IMR-90 (cell line): ENCODE results near the gene CAND2. TPM values are rescaled to one million over a fixed set of nuclear protein-coding genes. Genes with fewer than 3 reads are reported as not detected.
A peak's percentile ranks its signal among the peaks of the same experiment; 100 is the strongest.

Experiments used
- ATAC-seq: fragments of 200-7000 bp; cut with Tn5 transposase; 2 replicates; pipeline ENCODE4 v1.9.1; 2020; ENCODE audit warnings: low read depth, mild to moderate bottlenecking, moderate library complexity
- BruUV-seq: library from RNA; stranded (reverse); fragments of 400-500 nt; replicated peaks from 2 replicates; lab custom pipeline; 2021; lab: Mats Ljungman, UMichigan
- CTCF ChIA-PET: fragments of 300-600 bp; formaldehyde crosslinking; extraction: SDS; loops from one replicate; lab custom pipeline; 2021; ENCODE audit warnings: antibody characterized with exemption; lab: Yijun Ruan, JAX
- POLR2A ChIA-PET: fragments of 300-600 bp; sonication (Branson Sonifier 250); formaldehyde crosslinking; loops from one replicate; lab custom pipeline; 2022; ENCODE audit warnings: antibody characterized with exemption; ENCODE audit not compliant: unreplicated experiment; lab: Charles Lee
- DNase-seq: peaks from one replicate; pipeline ENCODE4 v3.0.0; 2013
- H2AFZ ChIP-seq: replicated peaks from 2 replicates; pipeline ENCODE3; 2013; ENCODE audit warnings: low read length, mild to moderate bottlenecking; ENCODE audit not compliant: poor library complexity
- H2AK5ac ChIP-seq: 2 replicates; pipeline ENCODE4 v1.6.1; 2013; ENCODE audit warnings: low read depth, low read length, inconsistent platforms
- H2AK9ac ChIP-seq: replicated peaks from 2 replicates; pipeline ENCODE3; 2013; ENCODE audit warnings: mild to moderate bottlenecking, low read depth, low read length, moderate library complexity; ENCODE audit not compliant: poor library complexity
- H2BK120ac ChIP-seq: 2 replicates; pipeline ENCODE4 v1.6.1; 2013; ENCODE audit warnings: low read depth, low read length, inconsistent platforms
- H2BK15ac ChIP-seq: 3 replicates; pipeline ENCODE4 v1.6.1; 2013; ENCODE audit warnings: low read depth, low read length, inconsistent platforms
- H2BK20ac ChIP-seq: 2 replicates; pipeline ENCODE4 v1.6.1; 2013; ENCODE audit warnings: low read depth, mild to moderate bottlenecking, inconsistent platforms, low read length, moderate library complexity
- H2BK5ac ChIP-seq: 2 replicates; pipeline ENCODE4 v1.6.1; 2013; ENCODE audit warnings: mild to moderate bottlenecking, low read depth, low read length, inconsistent platforms; ENCODE audit not compliant: poor library complexity, severe bottlenecking
- H3K14ac ChIP-seq: replicated peaks from 2 replicates; pipeline ENCODE4 v1.6.1; 2013; ENCODE audit warnings: low read depth, low read length, inconsistent platforms
- H3K18ac ChIP-seq: 2 replicates; pipeline ENCODE4 v1.6.1; 2013; ENCODE audit warnings: low read depth, low read length, control low read depth
- H3K23ac ChIP-seq: 2 replicates; pipeline ENCODE4 v1.6.1; 2013; ENCODE audit warnings: low read depth, low read length, inconsistent platforms
- H3K27ac ChIP-seq: 2 replicates; pipeline ENCODE4 v1.5.1; 2013; ENCODE audit warnings: mild to moderate bottlenecking, control low read depth, low read length; ENCODE audit not compliant: insufficient read depth
- H3K27me3 ChIP-seq: 2 replicates; pipeline ENCODE4 v1.6.1; 2013; ENCODE audit warnings: low read length; ENCODE audit not compliant: control insufficient read depth, insufficient read depth
- H3K36me3 ChIP-seq: 2 replicates; pipeline ENCODE4 v1.6.1; 2013; ENCODE audit warnings: low read length, mixed read lengths; ENCODE audit not compliant: control insufficient read depth, insufficient read depth
- H3K4ac ChIP-seq: 2 replicates; pipeline ENCODE4 v1.6.1; 2013; ENCODE audit warnings: low read depth, low read length, inconsistent platforms
- H3K4me1 ChIP-seq: 2 replicates; pipeline ENCODE4 v1.6.1; 2013; ENCODE audit warnings: low read length, mixed read lengths; ENCODE audit not compliant: control insufficient read depth, insufficient read depth
- H3K4me2 ChIP-seq: 2 replicates; pipeline ENCODE4 v1.6.1; 2013; ENCODE audit warnings: low read depth, mild to moderate bottlenecking, control low read depth, low read length, moderate library complexity
- H3K4me3 ChIP-seq: 2 replicates; pipeline ENCODE4 v1.5.1; 2013; ENCODE audit warnings: low read depth, mild to moderate bottlenecking, control low read depth, low read length, moderate library complexity; ENCODE audit not compliant: insufficient read depth
- H3K56ac ChIP-seq: 2 replicates; pipeline ENCODE4 v1.6.1; 2013; ENCODE audit warnings: low read length, inconsistent platforms; ENCODE audit not compliant: insufficient read depth; ENCODE audit errors: extremely low read depth
- H3K79me1 ChIP-seq, 2 experiments: 2 replicates each; pipeline ENCODE4 v1.6.1; 2013; ENCODE audit warnings: low read length in 2 of 2, inconsistent platforms in 1 of 2, low read depth in 1 of 2
- H3K9ac ChIP-seq: 2 replicates; pipeline ENCODE4 v1.6.1; 2013; ENCODE audit warnings: low read depth, low read length, control low read depth
- H3K9me1 ChIP-seq: 2 replicates; pipeline ENCODE4 v1.6.1; 2013; ENCODE audit warnings: low read length, inconsistent platforms; ENCODE audit not compliant: insufficient read depth
- H3K9me3 ChIP-seq: 2 replicates; pipeline ENCODE4 v1.6.1; 2013; ENCODE audit warnings: low read length; ENCODE audit not compliant: control insufficient read depth, insufficient read depth
- H4K20me1 ChIP-seq: 2 replicates; pipeline ENCODE4 v1.6.1; 2013; ENCODE audit warnings: low read length, inconsistent platforms; ENCODE audit not compliant: insufficient read depth
- H4K5ac ChIP-seq: 2 replicates; pipeline ENCODE4 v1.6.1; 2013; ENCODE audit warnings: mild to moderate bottlenecking, low read depth, low read length, control low read depth
- H4K8ac ChIP-seq, 2 experiments: 2 replicates each; pipeline ENCODE4 v1.6.1; 2013; ENCODE audit warnings: low read depth in 2 of 2, low read length in 2 of 2, control low read depth in 1 of 2, inconsistent platforms in 1 of 2
- H4K91ac ChIP-seq: 2 replicates; pipeline ENCODE4 v1.6.1; 2013; ENCODE audit warnings: low read depth, low read length, inconsistent platforms; ENCODE audit not compliant: insufficient read depth
- BHLHE40 ChIP-seq: fragments of 150-350 bp; IDR thresholded peaks from 2 replicates; pipeline ENCODE4 v1.6.1; 2016; ENCODE audit warnings: mild to moderate bottlenecking, low read depth, low read length
- ELK1 ChIP-seq: fragments of 150-350 bp; IDR thresholded peaks from 2 replicates; pipeline ENCODE4 v1.6.1; 2016; ENCODE audit warnings: low read depth, mild to moderate bottlenecking, low read length, moderate library complexity, borderline replicate concordance
- WGBS, 2 experiments: methylation state at CpG; one replicate each; pipeline versions ENCODE4 v1.1.5 to v1.1.7; 2013; ENCODE audit warnings: missing lambda C conversion rate in 2 of 2; ENCODE audit not compliant: insufficient read length in 1 of 2; ENCODE audit errors: extremely low coverage in 2 of 2; 5-methylcytosine and 5-hydroxymethylcytosine counted together
- dilution Hi-C: fragments of 300-500 bp; cut with HindIII; formaldehyde crosslinking; loops from one replicate; pipeline ENCODE4 v1.14.3; 2018; ENCODE audit warnings: low sequenced_read_pairs; ENCODE audit not compliant: unreplicated experiment
- in situ Hi-C: fragments of 300-500 bp; cut with MboI; formaldehyde crosslinking; loops from 3 replicates; pipeline ENCODE4 v1.14.3; 2019; ENCODE audit warnings: low sequenced_read_pairs, inconsistent platforms, mixed read lengths
- intact Hi-C: fragments of 100-400 bp; cut with micrococcal nuclease; formaldehyde crosslinking; loops from 2 replicates; pipeline ENCODE4 v1.10.0; 2022
- polyA plus RNA-seq, 3 experiments: library from polyadenylated mRNA; depleted of rRNA; stranded (reverse); fragments of >200 nt; gene quantifications; 2 replicates each; pipeline ENCODE4 v1.2.3, GENCODE V29; 2012; ENCODE audit warnings: low replicate concordance in 1 of 3
- total RNA-seq: library from RNA; depleted of rRNA; stranded (reverse); fragments of >200 nt; gene quantifications from 2 replicates; pipeline ENCODE4 v1.2.3, GENCODE V29; 2012
- TF ChIP-seq, protein P1 (sequence below): fragments of 150-350 bp; IDR thresholded peaks from 2 replicates; pipeline ENCODE4 v1.6.1; 2017; ENCODE audit warnings: mild to moderate bottlenecking, antibody characterized with exemption, low read length, low read depth

The CAND2 gene
- total and polyA plus RNA-seq, 2 of the 4 experiments (the other 2 are of a cell fraction), result 2.9 to 4.9 TPM

DNA sequence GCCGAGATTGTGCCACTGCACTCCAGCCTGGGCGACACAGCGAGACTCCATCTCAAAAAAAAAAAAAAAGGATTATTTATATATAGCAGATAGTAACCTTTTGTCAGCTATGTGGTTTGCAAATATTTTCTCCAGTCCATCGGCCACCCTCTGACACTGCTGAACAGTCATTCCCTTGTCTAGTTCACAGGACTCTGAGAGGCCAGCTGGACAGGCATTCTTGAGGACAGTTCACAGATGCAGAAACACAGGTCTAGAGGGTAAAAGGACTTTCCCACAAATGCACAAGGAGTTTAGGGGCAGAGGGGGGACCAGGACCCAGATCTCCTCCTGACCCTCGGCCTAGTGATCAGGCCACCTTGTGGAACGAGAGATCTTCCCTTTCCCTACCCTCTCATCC lies 29.9 kb upstream of the CAND2 start:
- CTCF ChIA-PET, result interaction anchor here (0.7 to 1.2 kb wide), 2 partner anchors 54 to 66 kb away, joined by 3 to 5 read pairs; no protein-coding TSS in a partner anchor
- Histone ChIP-seq H3K9me3 (no peaks in the 10 kb centered on the region), H4K20me1 (no peaks in the 10 kb centered on the region), H3K9me1 (peaks cover 5% of the 10 kb centered on the region), H4K91ac (peak overlapping the region; percentile 4; the same call in 1 of the 2 replicates), H2BK20ac (0 out of 2 replicates have a peak overlapping the region, but pooled peaks have one; percentile 32), H2AK9ac (peak overlapping the region; percentile 31), H3K36me3 (no peaks in the 10 kb centered on the region), H4K8ac (0 out of 4 replicates have a peak overlapping the region, but pooled peaks of 1 of the 2 experiments have one; percentile 63), H2AFZ (peak overlapping the region; percentile 56), H4K5ac (no peak overlapping the region), H3K18ac (peak overlapping the region; percentile 16; the same call in 1 of the 2 replicates), H3K56ac (no peak overlapping the region), H2AK5ac (no peak overlapping the region), H3K14ac (peak overlapping the region; percentile 62; the same call in 1 of the 2 replicates), H3K27me3 (no peaks in the 10 kb centered on the region), H2BK5ac (no peak overlapping the region), H2BK120ac (0 out of 2 replicates have a peak overlapping the region, but pooled peaks have one; percentile 52), H3K27ac (no peak overlapping the region), H2BK15ac (peak overlapping the region; percentile 64; the same call in 1 of the 3 replicates), H3K4me2 (no peak overlapping the region), H3K23ac (0 out of 2 replicates have a peak overlapping the region, but pooled peaks have one; percentile 76), H3K9ac (no peak overlapping the region), H3K79me1 (no peaks in the 10 kb centered on the region), H3K4me3 (no peak overlapping the region), H3K4me1 (peaks cover 6% of the 10 kb centered on the region), H3K4ac (peak overlapping the region; percentile 85)
- in situ Hi-C loops (no loop called here), dilution Hi-C loops (no loop called here), intact Hi-C loops (no loop called here)
- DNase-seq (peak; percentile 38), ATAC-seq (no peak; the same call in 1 of the 2 replicates)
- TF ChIP-seq BHLHE40 (no peak), ELK1 (no peak)
- TF ChIP-seq, protein P1, sequence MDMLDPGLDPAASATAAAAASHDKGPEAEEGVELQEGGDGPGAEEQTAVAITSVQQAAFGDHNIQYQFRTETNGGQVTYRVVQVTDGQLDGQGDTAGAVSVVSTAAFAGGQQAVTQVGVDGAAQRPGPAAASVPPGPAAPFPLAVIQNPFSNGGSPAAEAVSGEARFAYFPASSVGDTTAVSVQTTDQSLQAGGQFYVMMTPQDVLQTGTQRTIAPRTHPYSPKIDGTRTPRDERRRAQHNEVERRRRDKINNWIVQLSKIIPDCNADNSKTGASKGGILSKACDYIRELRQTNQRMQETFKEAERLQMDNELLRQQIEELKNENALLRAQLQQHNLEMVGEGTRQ, result no peak
- BruUV-seq, result no TSS peak
- POLR2A ChIA-PET, result no interaction called here
- WGBS, 2 experiments, result no CpG with 5 or more reads among the region's 6 CpGs
